Transverse colon (tissue), 4 donors: ENCODE data around the gene MRPL28. TPM values are rescaled to one million over a fixed set of nuclear protein-coding genes. Genes with fewer than 3 reads are reported as not detected.

Experiments
- DNase-seq: peaks from one replicate; pipeline ENCODE4 v3.0.0-alpha.2; 2019
- H3K27ac ChIP-seq, 4 donors: fragments of 200-600 bp; sonication (generic); 2 replicates each; pipeline ENCODE4 v1.5.1; 2016 to 2018; ENCODE audit warnings: inconsistent platforms in 4 of 4
- H3K27me3 ChIP-seq: fragments of 200-600 bp; sonication (generic); 2 replicates; pipeline ENCODE4 v1.5.1; 2017; ENCODE audit warnings: inconsistent platforms
- H3K36me3 ChIP-seq, 4 donors: fragments of 200-600 bp; sonication (generic); 2 replicates each; pipeline ENCODE4 v1.5.1; 2017 to 2019; ENCODE audit warnings: inconsistent platforms in 4 of 4
- H3K4me1 ChIP-seq, 4 donors: fragments of 200-600 bp; sonication (generic); 2 replicates each; pipeline ENCODE4 v1.5.1; 2017 to 2020; ENCODE audit warnings: inconsistent platforms in 4 of 4
- H3K4me3 ChIP-seq, 4 donors: fragments of 200-600 bp; sonication (generic); 1 replicate in 1 of 4; 2 replicates in 3 of 4; pipeline versions ENCODE4 v1.5.1 to v1.6.1; 2017 to 2019; ENCODE audit warnings: inconsistent platforms in 4 of 4
- H3K9me3 ChIP-seq, 2 donors: fragments of 200-600 bp; sonication (generic); 2 replicates each; pipeline ENCODE4 v1.5.1; 2017 to 2019; ENCODE audit warnings: inconsistent platforms in 2 of 2
- CTCF ChIP-seq, 5 experiments: fragments of 200-600 bp in 3 of 5; fragments of 450-650 bp in 2 of 5; sonication (generic) in 3 of 5; IDR thresholded peaks; 1 replicate in 2 of 5; 2 replicates in 3 of 5; pipeline ENCODE4 v1.5.1; 2016 to 2017; ENCODE audit warnings: antibody characterized with exemption in 5 of 5, inconsistent platforms in 3 of 5, mild to moderate bottlenecking in 2 of 5, moderate library complexity in 1 of 5
- EP300 ChIP-seq: sonication (generic); formaldehyde crosslinking; IDR thresholded peaks from one replicate; pipeline ENCODE4 v1.6.1; 2017; ENCODE audit warnings: antibody characterized with exemption, low read depth
- POLR2A ChIP-seq: fragments of 450-650 bp; IDR thresholded peaks from one replicate; pipeline ENCODE4 v1.6.1; 2016; ENCODE audit warnings: antibody characterized with exemption, mild to moderate bottlenecking, moderate library complexity
- POLR2AphosphoS5 ChIP-seq, 3 donors: sonication (generic); formaldehyde crosslinking; IDR thresholded peaks; one replicate each; pipeline ENCODE4 v1.6.1; 2016; ENCODE audit warnings: antibody characterized with exemption in 3 of 3
- WGBS, 2 donors: methylation state at CpG; one replicate each; pipeline ENCODE4 v1.1.5; 2018; ENCODE audit warnings: low coverage in 1 of 2; 5-methylcytosine and 5-hydroxymethylcytosine counted together
- in situ Hi-C, 4 donors: fragments of 200-750 bp; cut with MboI; loops; one replicate each; pipeline versions ENCODE4 v1.15.0 to v1.15.1; 2017; ENCODE audit warnings: low sequenced_read_pairs in 3 of 4, low pct_ligation_motif_present in 1 of 4, low pct_unique_long_range_greater_than_20kb in 1 of 4
- intact Hi-C: fragments of 100-400 bp; cut with DNase I; formaldehyde crosslinking; loops from one replicate; pipeline ENCODE4 v1.15.1; 2023; ENCODE audit warnings: low total_unique reads
- total RNA-seq, 4 donors: library from RNA; depleted of rRNA; stranded (reverse); fragments of >200 nt; gene quantifications; one replicate each; pipeline ENCODE4 v1.1.0, GENCODE V29; 2016

The MRPL28 gene
- total RNA-seq, 4 donors from 2014 or later = 24.7 to 81.2 (median 53.0) TPM

GRCh38 chr16:375927-376816, 5.8 kb upstream of the MRPL28 start:
- TF ChIP-seq EP300 = no peak
- TF ChIP-seq POLR2AphosphoS5 (IDR thresholded peaks at IDR 0.05) = no peak
- TF ChIP-seq POLR2A = no peak
- no peak for TF ChIP-seq CTCF (IDR thresholded peaks at IDR 0.05)
- H3K27me3 ChIP-seq = no peaks in the 10 kb centered on the region
- H3K36me3 ChIP-seq = peaks cover 0 to 9% (median 4%) of the 10 kb centered on the region in 4 donors
- no peak for DNase-seq
- intact Hi-C loops (no loop called here), in situ Hi-C loops (no loop called here)
- peaks cover 12 to 27% (median 24%) of the 10 kb centered on the region in 4 donors for H3K4me1 ChIP-seq
- 97% methylated on average over 25 of the region's 44 CpGs; no CpG with 5 or more reads in 1 of the 2 donors for WGBS, 2 donors
- H3K4me3 ChIP-seq = no peak overlapping the region
- H3K9me3 ChIP-seq = no peaks in the 10 kb centered on the region
- H3K27ac ChIP-seq = no peak overlapping the region

GRCh38 chr16:375212-375611, 4.9 kb upstream of the MRPL28 start:
- in situ Hi-C loops (no loop called here), intact Hi-C loops (no loop called here)
- H3K36me3 ChIP-seq = peaks cover 0 to 9% (median 4%) of the 10 kb centered on the region in 4 donors
- H3K27me3 ChIP-seq = no peaks in the 10 kb centered on the region
- H3K4me3 ChIP-seq = no peak overlapping the region
- TF ChIP-seq POLR2A = no peak
- no peak for TF ChIP-seq EP300
- no peak for TF ChIP-seq CTCF (IDR thresholded peaks at IDR 0.05)
- no peak for TF ChIP-seq POLR2AphosphoS5 (IDR thresholded peaks at IDR 0.05)
- WGBS, 2 donors = 96 to 100% methylated on average over 4 to 22 of the region's 23 CpGs
- no peaks in the 10 kb centered on the region for H3K9me3 ChIP-seq
- H3K27ac ChIP-seq = no peak overlapping the region
- peaks cover 15 to 27% (median 22%) of the 10 kb centered on the region in 4 donors for H3K4me1 ChIP-seq
- no peak for DNase-seq

GRCh38 chr16:374616-374926, 4.2 kb upstream of the MRPL28 start:
- 94% methylated on average over 9 of the region's 9 CpGs; no CpG with 5 or more reads in 1 of the 2 donors for WGBS, 2 donors
- H3K27me3 ChIP-seq = no peaks in the 10 kb centered on the region
- in situ Hi-C loops (no loop called here), intact Hi-C loops (no loop called here)
- no peaks in the 10 kb centered on the region for H3K9me3 ChIP-seq
- DNase-seq = no peak
- peaks cover 14 to 26% (median 21%) of the 10 kb centered on the region in 4 donors for H3K4me1 ChIP-seq
- no peak overlapping the region for H3K27ac ChIP-seq
- no peak overlapping the region for H3K4me3 ChIP-seq
- peaks cover 0 to 9% (median 4%) of the 10 kb centered on the region in 4 donors for H3K36me3 ChIP-seq
- TF ChIP-seq EP300 = no peak
- TF ChIP-seq CTCF (IDR thresholded peaks at IDR 0.05) = no peak
- no peak for TF ChIP-seq POLR2AphosphoS5 (IDR thresholded peaks at IDR 0.05)
- TF ChIP-seq POLR2A = no peak

GRCh38 chr16:373848-374615, 3.7 kb upstream of the MRPL28 start:
- no peak overlapping the region for H3K4me3 ChIP-seq
- no peak for TF ChIP-seq CTCF (IDR thresholded peaks at IDR 0.05)
- no peak for TF ChIP-seq EP300
- no peak for TF ChIP-seq POLR2A
- TF ChIP-seq POLR2AphosphoS5 (IDR thresholded peaks at IDR 0.05) = no peak
- intact Hi-C loops (no loop called here), in situ Hi-C loops (no loop called here)
- H3K9me3 ChIP-seq = no peaks in the 10 kb centered on the region
- no peaks in the 10 kb centered on the region for H3K27me3 ChIP-seq
- H3K27ac ChIP-seq = no peak overlapping the region
- WGBS, 2 donors = 40 to 89% methylated on average over 1 to 44 of the region's 44 CpGs
- peaks cover 0 to 9% (median 4%) of the 10 kb centered on the region in 4 donors for H3K36me3 ChIP-seq
- peaks cover 12 to 23% (median 18%) of the 10 kb centered on the region in 4 donors for H3K4me1 ChIP-seq
- DNase-seq = no peak
